Stimulated activated naive CD8-positive, alpha-beta T cell treated with anti-CD3 and anti-CD28 coated beads, Interleukin-15, Interleukin-2, amounts not matched to agents 100 ng/mL and 50 ng/mL, for 24 hours (primary cell): ENCODE results near the gene PARD3B.

Experiments used
- H3K27ac Mint-ChIP-seq: one replicate; pipeline ENCODE4 v1.8.0; 2021; ENCODE audit warnings: mild to moderate bottlenecking, mixed read lengths
- H3K27me3 Mint-ChIP-seq: one replicate; pipeline ENCODE4 v1.8.0; 2021; ENCODE audit warnings: mixed read lengths
- H3K36me3 Mint-ChIP-seq: one replicate; pipeline ENCODE4 v1.8.0; 2021; ENCODE audit warnings: low read depth, mixed read lengths
- H3K4me1 Mint-ChIP-seq: one replicate; pipeline ENCODE4 v1.8.0; 2021; ENCODE audit warnings: low read depth, mixed read lengths
- H3K4me3 Mint-ChIP-seq: one replicate; pipeline ENCODE4 v1.8.0; 2021; ENCODE audit warnings: mild to moderate bottlenecking, mixed read lengths
- H3K9me3 Mint-ChIP-seq: one replicate; pipeline ENCODE4 v1.8.0; 2021; ENCODE audit warnings: mixed read lengths

Gene PARD3B

DNA sequence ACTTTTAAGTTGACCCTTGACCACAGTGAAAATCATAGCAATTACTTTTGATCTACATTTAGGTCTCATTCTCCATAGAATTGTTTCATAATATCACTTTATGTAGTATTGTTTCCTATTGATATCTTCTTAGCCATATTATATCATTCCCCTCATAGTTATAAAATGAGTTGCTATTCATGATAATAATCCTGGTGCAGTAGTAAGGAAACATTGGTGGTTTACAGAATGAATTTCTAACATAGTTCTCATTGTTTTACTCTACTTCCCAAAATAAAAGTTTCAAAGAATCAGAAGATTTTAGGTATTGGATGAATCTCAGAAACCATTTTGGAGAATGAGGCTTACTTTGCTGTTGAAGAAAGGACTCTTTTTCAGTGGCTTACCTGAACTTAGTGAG is 246.0 kb downstream of the PARD3B start:
- Mint-ChIP-seq H3K4me1 (no peaks in the 10 kb centered on the region), H3K27ac (no peak overlapping the region), H3K9me3 (no peaks in the 10 kb centered on the region), H3K27me3 (no peaks in the 10 kb centered on the region), H3K4me3 (no peak overlapping the region), H3K36me3 (no peaks in the 10 kb centered on the region)

DNA sequence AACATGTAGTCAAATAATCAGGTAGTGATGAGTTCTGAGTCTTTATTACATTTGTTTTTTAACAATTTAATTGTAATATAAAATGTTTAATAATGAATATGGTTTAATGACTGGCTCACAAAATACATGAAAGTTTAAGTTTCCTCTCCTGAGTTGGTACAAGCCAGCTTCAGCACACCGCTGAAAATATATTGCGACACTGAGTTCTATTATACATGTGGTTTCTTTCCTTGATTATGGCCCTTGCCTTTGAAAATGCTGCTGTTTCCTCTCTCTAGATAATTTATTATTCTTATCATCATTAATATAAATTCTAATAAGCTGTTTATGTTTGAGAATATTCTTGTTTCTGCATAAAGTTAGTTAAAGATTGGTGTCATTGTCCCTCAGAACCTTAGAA is 249.3 kb downstream of the PARD3B start:
- Mint-ChIP-seq H3K9me3 (no peaks in the 10 kb centered on the region), H3K4me3 (no peak overlapping the region), H3K27me3 (no peaks in the 10 kb centered on the region), H3K4me1 (no peaks in the 10 kb centered on the region), H3K27ac (no peak overlapping the region), H3K36me3 (no peaks in the 10 kb centered on the region)

GRCh38 chr2:204795156-204795555 is 249.9 kb downstream of the PARD3B start:
- H3K4me3 Mint-ChIP-seq, result no peak overlapping the region
- no peak overlapping the region for H3K27ac Mint-ChIP-seq
- no peaks in the 10 kb centered on the region for H3K4me1 Mint-ChIP-seq
- H3K9me3 Mint-ChIP-seq, result peaks cover 5% of the 10 kb centered on the region
- no peaks in the 10 kb centered on the region for H3K27me3 Mint-ChIP-seq
- H3K36me3 Mint-ChIP-seq, result no peaks in the 10 kb centered on the region

GRCh38 chr2:204796581-204796980 is 251.3 kb downstream of the PARD3B start:
- H3K27ac Mint-ChIP-seq, result no peak overlapping the region
- H3K9me3 Mint-ChIP-seq, result peaks cover 5% of the 10 kb centered on the region
- no peaks in the 10 kb centered on the region for H3K27me3 Mint-ChIP-seq
- H3K36me3 Mint-ChIP-seq, result no peaks in the 10 kb centered on the region
- no peaks in the 10 kb centered on the region for H3K4me1 Mint-ChIP-seq
- H3K4me3 Mint-ChIP-seq, result no peak overlapping the region

- Mint-ChIP-seq H3K4me3 (no peak overlapping the region), H3K36me3 (no peaks in the 10 kb centered on the region), H3K4me1 (peaks cover 6% of the 10 kb centered on the region), H3K27me3 (no peaks in the 10 kb centered on the region), H3K9me3 (peaks cover 5% of the 10 kb centered on the region), H3K27ac (no peak overlapping the region)
These were observed 254.5 kb downstream of the PARD3B start for GRCh38 chr2:204799791-204800190.

DNA sequence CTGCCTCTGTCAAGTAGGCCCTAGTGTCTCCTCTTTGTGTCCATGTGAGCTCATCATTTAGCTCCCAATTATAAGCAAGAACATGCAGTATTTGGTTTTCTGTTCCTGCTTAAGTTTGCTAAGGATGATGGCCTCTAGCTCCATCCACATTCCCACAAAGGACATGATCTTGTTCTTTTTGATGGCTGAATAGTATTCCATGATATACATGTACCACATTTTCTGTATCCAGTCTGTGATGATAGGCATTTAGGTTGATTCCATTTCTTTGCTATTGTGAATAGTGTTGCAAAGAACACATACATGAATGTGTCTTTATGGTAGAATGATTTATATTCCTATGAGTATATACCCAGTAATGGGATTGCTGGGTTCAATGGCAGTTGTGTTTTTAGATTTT is 263.2 kb downstream of the PARD3B start:
- H3K27ac Mint-ChIP-seq, result no peak overlapping the region
- no peaks in the 10 kb centered on the region for H3K27me3 Mint-ChIP-seq
- no peaks in the 10 kb centered on the region for H3K36me3 Mint-ChIP-seq
- peaks cover 2% of the 10 kb centered on the region for H3K4me1 Mint-ChIP-seq
- peaks cover 14% of the 10 kb centered on the region for H3K9me3 Mint-ChIP-seq
- H3K4me3 Mint-ChIP-seq, result no peak overlapping the region

DNA sequence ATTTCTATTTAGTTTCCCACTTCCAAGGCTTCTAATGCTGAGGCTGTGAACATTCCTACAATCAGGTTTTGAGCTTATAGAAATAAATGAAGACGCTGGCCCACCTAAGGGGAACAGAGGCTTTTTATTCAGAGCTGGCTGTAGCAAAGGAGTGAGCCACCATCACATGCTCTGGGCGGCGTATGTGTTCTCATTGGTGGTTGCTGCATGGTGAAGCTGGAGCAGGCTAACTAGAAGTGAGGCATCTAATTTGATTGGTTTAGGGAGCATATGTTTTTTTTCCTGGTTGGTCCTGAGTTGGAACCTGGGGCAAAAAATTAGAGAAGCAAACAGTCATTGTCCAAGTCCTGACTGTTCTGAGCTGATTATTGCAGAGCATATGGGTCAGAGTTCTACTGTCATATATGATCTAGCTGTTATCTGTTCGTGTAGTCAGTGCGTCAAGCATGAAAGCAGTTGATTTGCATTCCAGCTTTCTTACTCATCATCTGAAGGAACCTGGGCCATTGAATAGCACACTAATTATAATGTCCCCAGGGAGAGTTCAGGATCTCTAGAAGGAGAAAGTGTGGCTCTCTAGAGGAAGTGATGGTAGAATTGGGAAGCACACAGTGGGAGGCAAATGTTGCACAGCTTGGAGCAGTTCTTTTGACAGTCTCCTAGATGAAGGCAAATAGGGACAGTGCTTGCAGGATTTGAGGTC is 279.6 kb downstream of the PARD3B start:
- no peaks in the 10 kb centered on the region for H3K27me3 Mint-ChIP-seq
- H3K36me3 Mint-ChIP-seq, result no peaks in the 10 kb centered on the region
- H3K4me3 Mint-ChIP-seq, result no peak overlapping the region

GRCh38 chr2:204825681-204826080 is 280.4 kb downstream of the PARD3B start:
- H3K27ac Mint-ChIP-seq, result no peak overlapping the region
- peaks cover 10% of the 10 kb centered on the region for H3K9me3 Mint-ChIP-seq
- no peaks in the 10 kb centered on the region for H3K36me3 Mint-ChIP-seq
- no peaks in the 10 kb centered on the region for H3K4me1 Mint-ChIP-seq
- no peak overlapping the region for H3K4me3 Mint-ChIP-seq
- H3K27me3 Mint-ChIP-seq, result no peaks in the 10 kb centered on the region

More for the DNA sequence above, 279.6 kb downstream of the PARD3B start:
- Mint-ChIP-seq H3K9me3 (peaks cover 8% of the 10 kb centered on the region), H3K27ac (no peak overlapping the region), H3K4me1 (no peaks in the 10 kb centered on the region)

DNA sequence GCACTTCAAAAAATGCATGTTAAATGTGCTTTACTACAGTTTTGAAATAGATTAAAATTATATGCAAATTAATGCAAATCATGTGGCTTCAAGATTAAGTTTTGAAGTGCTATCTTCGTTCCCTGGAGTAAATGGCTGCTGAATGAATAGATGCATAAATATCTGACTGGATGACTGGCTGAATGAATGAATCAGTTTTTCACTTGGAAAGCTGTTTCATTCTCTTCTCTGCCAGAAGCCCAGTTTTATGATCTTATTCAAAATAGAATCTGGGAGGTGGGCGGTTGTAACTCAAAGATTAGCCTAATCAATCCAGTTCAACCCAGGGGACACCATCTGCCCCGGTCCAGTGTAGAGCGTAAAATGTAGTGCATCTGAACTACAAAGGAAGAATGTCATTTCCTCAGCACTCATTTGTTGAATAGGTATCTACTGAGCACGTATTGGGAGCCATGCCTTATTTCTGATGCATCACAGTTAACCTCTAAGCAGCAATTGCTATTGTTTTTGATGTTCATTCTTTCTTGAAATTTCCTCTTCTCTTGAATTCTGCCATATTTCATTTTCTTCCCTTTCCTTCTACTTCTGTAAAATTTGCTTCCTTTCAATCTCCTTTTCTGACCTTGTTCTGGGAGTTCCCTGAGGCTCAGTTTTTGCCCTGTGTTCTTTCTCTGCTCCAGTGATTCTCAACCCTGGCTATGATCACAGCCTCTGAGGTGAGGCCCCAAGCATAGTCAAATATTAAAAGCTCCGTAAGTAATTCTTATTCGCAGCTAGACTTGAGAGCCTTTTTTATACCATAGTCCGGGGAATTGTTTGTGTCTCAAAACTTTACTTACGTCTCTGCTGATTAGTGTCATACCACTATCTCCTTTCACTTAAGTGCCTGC is 282.7 kb downstream of the PARD3B start:
- no peaks in the 10 kb centered on the region for H3K36me3 Mint-ChIP-seq
- H3K27me3 Mint-ChIP-seq, result no peaks in the 10 kb centered on the region
- peaks cover 7% of the 10 kb centered on the region for H3K9me3 Mint-ChIP-seq
- H3K4me3 Mint-ChIP-seq, result no peak overlapping the region
- H3K4me1 Mint-ChIP-seq, result no peaks in the 10 kb centered on the region
- no peak overlapping the region for H3K27ac Mint-ChIP-seq

- H3K4me3 Mint-ChIP-seq, result no peak overlapping the region
- no peak overlapping the region for H3K27ac Mint-ChIP-seq
- no peaks in the 10 kb centered on the region for H3K4me1 Mint-ChIP-seq
- peaks cover 6% of the 10 kb centered on the region for H3K9me3 Mint-ChIP-seq
- H3K27me3 Mint-ChIP-seq, result no peaks in the 10 kb centered on the region
- no peaks in the 10 kb centered on the region for H3K36me3 Mint-ChIP-seq
These were observed 289.6 kb downstream of the PARD3B start for GRCh38 chr2:204834716-204835384.

GRCh38 chr2:204835786-204836185 is 290.5 kb downstream of the PARD3B start:
- H3K27me3 Mint-ChIP-seq, result no peaks in the 10 kb centered on the region
- no peaks in the 10 kb centered on the region for H3K36me3 Mint-ChIP-seq
- no peak overlapping the region for H3K4me3 Mint-ChIP-seq
- H3K4me1 Mint-ChIP-seq, result peaks cover 3% of the 10 kb centered on the region
- H3K27ac Mint-ChIP-seq, result no peak overlapping the region
- peaks cover 3% of the 10 kb centered on the region for H3K9me3 Mint-ChIP-seq

DNA sequence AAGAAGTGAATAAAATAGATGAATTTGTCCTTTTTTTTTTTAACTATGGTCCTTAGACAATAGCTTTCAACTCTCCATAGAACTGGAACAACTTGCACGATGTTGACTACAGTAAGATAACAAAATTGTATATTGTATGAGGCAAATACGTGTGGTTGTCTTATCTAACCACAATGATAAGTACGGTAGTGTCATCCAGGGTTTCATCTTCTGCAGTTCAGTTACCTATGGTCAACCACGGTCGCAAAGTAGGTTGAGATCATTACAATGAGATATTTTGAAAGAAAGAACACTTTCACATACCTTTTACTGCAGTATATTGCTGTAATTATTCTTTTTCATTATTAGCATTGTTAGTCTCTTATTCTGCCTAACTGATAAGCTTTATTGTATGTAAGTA is 295.2 kb downstream of the PARD3B start:
- Mint-ChIP-seq H3K4me3 (no peak overlapping the region), H3K9me3 (peaks cover 3% of the 10 kb centered on the region), H3K4me1 (peaks cover 9% of the 10 kb centered on the region), H3K27ac (no peak overlapping the region), H3K36me3 (no peaks in the 10 kb centered on the region), H3K27me3 (no peaks in the 10 kb centered on the region)

- H3K4me3 Mint-ChIP-seq, result no peak overlapping the region
- no peaks in the 10 kb centered on the region for H3K9me3 Mint-ChIP-seq
- H3K27ac Mint-ChIP-seq, result no peak overlapping the region
- H3K4me1 Mint-ChIP-seq, result peaks cover 9% of the 10 kb centered on the region
- H3K36me3 Mint-ChIP-seq, result no peaks in the 10 kb centered on the region
- no peaks in the 10 kb centered on the region for H3K27me3 Mint-ChIP-seq
These were observed 296.8 kb downstream of the PARD3B start for GRCh38 chr2:204842068-204842467.

GRCh38 chr2:204842661-204843485 is 297.6 kb downstream of the PARD3B start:
- no peak overlapping the region for H3K4me3 Mint-ChIP-seq
- H3K36me3 Mint-ChIP-seq, result no peaks in the 10 kb centered on the region
- H3K27me3 Mint-ChIP-seq, result no peaks in the 10 kb centered on the region
- no peaks in the 10 kb centered on the region for H3K9me3 Mint-ChIP-seq
- H3K4me1 Mint-ChIP-seq, result peaks cover 9% of the 10 kb centered on the region
- H3K27ac Mint-ChIP-seq, result no peak overlapping the region
